ENCODE data around the gene PRKAR1B.

The PRKAR1B gene

DNA sequence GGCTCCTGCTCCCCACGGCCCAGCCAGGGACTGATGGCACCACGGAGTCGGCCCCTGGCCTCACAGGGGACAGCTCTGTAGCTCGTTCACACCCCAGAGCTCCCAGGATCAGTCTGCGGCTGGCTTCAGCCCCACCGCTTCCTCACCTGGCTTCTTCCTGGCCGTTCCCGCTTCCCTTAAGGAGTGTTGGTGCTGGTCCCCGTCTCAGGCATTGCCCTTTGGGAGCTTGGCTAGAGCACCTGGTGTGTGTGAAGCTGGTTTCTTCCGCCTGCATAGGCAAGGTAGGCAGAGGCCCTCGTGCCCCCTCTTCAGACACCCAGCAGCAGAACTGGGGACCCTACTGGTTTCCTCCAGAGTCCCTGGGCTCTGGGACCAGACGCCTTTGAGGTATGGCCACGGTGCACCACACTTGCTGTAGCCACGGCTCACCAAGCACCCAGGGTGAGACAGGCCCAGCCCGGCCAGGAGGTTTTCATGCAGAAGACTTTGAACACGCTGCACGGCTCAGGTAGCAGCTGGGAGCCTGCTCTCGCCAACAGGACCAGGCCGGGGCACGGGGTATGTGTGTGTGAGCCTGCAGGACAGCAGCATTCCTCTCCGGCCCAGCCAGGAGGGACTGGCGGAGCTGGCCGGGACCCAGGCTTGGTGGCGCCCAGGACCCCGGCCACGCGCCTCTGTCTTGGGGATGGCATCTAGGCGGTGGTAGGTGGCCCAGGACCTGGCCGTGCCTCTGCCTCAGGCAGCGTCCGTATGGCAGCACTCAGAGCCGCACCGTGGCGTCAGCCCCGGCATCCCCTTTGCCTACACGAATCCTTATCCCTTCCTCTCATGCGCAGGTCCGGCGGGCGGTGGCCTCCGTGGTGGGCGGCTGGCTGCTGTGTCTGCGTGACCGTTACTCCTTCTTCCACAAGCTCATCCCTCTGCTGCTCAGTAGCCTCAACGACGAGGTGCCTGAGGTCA is 13.2 kb upstream of the PRKAR1B start:
- no peak for DNase-seq

DNA sequence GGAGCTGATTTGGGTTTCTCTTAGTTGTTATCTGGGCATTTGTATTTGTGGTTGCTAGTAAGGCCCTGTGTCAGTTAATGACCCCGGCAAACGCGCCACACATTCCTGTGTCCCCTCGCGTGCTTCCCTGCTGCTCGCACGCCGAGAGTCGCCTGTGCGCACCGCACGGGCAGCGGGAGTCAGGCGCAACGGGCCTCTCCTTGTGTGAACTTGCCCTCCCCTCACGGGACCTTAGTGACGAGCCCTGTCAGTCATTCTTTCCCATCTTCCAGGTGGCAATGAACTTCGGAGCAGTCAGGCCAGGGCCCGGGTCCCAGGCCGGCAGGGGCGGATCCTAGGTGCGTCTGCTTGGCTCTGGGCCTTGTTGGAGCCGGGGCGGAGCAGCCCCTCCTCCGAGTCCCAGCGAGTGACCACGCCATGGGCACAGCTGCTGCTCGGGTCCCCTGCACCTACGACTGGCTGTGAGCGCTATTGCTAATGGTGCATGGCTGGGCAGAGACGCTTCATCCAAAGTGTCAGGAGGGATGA is 12.4 kb upstream of the PRKAR1B start:
- no peak for DNase-seq

DNA sequence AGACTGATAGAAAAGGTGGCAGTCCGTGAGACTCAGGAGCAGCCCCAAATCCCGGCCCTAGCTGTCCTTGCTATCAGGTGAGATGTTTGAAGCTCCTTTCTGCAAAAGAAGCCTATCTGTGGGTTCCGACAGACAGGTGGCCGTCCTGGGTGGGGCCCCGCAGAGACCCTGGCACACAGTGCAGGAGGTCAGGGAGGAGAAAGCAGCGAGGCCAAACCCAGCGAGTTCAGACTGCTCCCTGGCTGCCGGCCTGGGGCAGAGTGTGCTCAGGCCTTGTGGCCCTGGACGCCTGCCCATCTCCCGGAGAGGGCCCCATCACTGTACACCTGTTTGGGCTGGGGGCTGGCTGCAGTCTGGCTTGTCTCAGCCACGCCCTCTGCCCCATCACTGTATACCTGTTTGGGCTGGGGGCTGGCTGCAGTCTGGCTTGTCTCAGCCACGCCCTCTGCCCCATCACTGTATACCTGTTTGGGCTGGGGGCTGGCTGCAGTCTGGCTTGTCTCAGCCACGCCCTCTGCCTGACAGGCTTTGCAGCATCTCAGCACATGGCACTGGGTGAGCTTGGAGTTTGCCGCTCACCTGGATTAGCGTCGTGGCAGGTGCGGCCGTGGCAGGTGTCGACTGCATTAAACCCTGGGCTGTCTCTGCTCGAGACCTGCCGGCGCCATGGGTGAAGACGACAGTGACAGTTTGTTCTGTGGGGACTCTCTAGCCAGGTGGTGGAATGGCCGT is 11.8 kb upstream of the PRKAR1B start:
- no peak for DNase-seq

GRCh38 chr7:738241-738640 is 11.2 kb upstream of the PRKAR1B start:
- DNase-seq = no peak

DNA sequence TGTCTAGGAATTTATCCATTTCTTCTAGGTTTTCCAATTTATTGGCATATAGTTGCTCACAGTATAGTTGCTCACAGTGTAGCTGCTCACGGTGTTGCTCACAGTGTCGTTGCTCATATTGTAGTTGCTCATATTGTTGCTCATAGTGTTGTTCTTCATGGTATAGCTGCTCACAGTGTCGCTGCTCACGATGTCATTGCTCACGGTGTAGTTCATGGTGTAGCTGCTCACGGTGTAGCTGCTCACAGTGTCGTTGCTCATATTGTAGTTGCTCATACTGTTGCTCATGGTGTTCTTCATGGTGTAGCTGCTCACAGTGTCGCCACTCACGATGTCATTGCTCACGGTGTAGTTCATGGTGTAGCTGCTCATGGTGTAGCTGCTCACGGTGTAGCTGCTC is 7.7 kb upstream of the PRKAR1B start:
- DNase-seq = no peak

DNA sequence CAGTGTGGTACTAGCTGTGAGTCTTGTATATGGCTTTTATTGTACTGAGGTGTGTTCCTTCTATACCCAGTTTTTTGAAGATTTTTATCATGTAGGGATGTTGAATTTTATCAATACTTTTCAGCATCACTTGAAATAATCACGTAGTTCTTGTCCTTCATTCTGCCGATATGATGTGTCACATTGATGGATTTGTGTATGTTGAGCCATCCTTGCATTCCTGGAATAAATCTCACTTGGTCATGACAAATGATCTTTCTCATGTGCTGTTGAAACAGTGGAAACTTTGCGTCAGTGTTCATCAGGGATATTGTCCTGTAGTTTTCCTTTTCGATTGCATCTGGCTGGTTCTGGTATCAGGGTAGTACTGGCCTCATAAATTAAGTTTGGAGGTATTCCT is 7.1 kb upstream of the PRKAR1B start:
- no peak for DNase-seq

- no peak for DNase-seq
Measured at GRCh38 chr7:732556-732955, 5.5 kb upstream of the PRKAR1B start.

DNA sequence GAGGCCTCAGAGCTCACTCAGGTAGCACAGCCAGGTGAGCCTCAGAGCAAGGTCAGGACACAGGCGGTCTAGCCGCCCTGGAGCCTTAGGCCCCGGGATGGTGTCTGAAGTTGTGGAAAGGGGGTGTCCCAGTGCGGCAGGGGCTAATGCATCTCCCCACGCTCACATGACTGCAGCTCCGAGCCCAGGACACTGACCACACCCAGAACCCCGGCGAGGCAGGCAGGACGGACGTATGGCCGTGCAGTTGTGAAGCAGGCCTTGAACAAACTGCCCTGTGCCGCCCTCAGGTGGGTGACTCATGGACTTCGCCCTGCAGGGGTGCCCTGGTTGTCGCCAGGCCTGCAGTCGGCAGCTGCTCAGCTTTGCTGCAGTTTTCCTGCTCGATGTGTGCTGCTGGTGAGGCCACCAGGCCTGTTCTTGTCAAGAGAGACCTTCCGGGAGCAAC is 5.0 kb upstream of the PRKAR1B start:
- DNase-seq = peak; percentile 88

GRCh38 chr7:731440-732085 is 4.5 kb upstream of the PRKAR1B start:
- no peak for DNase-seq

GRCh38 chr7:730501-731439 is 3.7 kb upstream of the PRKAR1B start:
- DNase-seq = no peak

GRCh38 chr7:729140-730000 is 2.3 kb upstream of the PRKAR1B start:
- no peak for DNase-seq

- no peak for DNase-seq
Measured at GRCh38 chr7:728602-729001, 1.5 kb upstream of the PRKAR1B start.

DNA sequence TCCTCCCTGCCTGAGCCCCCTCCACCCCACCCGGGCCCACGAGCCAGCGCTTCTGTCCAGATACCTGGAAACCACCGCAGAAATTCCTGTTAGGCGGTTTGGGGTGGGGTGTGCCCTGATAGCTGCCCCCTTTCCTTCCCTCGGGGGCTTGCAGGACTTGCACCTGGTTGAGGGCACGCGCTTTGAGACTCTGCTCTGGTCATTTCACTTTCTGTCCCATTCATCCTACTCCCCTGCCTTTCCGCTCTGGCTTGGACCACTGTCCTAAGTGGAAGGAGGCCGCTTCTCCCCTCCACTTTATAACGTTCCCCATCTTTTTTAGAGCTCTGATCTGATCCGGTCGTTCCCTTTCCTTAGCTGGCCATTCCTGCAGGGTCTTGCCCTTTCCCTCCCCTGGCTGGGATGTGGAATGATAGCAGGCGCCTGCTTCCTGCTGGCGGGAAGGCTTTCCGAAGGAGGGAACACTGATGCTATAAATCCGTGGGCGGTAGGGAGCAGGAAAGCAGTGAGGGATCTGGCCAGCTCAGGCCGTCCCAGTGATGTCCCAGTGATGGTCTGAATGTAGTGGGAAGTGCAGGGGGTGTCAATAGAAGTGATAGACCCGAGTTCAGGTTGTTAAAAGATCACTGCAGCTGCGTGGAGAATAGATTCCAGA is 852 bp upstream of the PRKAR1B start:
- DNase-seq = no peak

- DNase-seq = peak; percentile 38
Measured at GRCh38 chr7:726854-727103, 302 bp downstream of the PRKAR1B start.

- peak; percentile 91 for DNase-seq
Measured at GRCh38 chr7:726084-726853, 812 bp downstream of the PRKAR1B start, which contains the start of gene DNAAF5. DNAAF5 (plus strand) TSS chr7:726699; CDS start chr7:726721, 22 bp downstream.

DNA sequence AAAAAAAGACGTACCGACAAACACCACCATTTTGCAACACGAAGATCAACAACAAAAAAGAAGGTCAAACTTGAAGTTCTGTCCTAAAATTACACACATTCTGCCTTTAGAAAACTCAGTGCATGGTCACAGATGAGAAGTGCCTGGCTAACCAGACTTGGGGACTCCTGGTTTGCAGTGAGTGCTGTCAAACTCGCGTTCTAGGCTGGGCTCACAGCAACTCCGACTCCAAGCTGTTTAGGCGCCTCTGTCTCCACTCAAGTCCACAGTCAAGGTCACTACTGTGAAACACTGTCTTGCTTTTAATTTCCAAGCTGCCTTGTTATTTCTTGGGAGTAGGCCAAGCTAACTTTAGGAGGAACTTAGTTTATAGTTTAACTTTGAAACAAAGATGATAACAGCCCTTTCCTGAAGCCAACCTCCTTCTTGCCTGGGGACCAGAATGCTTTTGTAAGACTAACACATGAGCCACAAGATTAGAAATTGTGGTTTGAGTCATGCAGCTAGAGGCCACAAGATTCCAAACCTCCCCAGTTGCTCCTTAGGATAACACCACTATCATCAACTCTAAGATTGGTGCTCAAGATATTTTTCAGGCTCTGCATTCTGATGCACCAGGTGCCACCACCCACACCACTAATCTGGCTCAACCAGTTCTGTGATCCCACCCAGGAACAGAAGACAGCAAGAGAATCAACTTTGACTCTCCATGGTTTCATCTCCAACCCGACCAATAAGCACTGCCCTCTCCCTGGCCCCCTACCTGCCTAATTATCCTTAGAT is 1.7 kb downstream of the PRKAR1B start:
- DNase-seq = no peak

DNA sequence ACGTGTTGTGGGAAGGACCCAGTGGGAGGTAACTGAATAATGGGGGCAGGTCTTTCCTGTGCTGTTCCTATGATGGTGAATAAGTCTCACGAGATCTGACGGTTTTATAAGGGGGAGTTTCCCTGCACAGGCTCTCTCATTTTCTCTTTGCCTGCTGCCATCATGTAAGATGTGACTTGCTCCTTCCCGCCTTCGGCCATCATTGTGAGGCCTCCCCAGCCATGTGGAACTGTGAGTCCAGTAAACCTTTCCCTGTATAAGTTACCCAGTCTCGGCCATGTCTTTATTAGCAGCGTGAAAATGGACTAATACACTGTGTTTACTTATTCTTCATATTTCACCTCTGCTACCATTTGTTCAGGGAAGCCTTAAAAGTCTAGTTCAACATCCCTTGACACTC is 2.8 kb downstream of the PRKAR1B start:
- DNase-seq = no peak

- no peak for DNase-seq
Measured at GRCh38 chr7:723541-723940, 3.5 kb downstream of the PRKAR1B start.

DNA sequence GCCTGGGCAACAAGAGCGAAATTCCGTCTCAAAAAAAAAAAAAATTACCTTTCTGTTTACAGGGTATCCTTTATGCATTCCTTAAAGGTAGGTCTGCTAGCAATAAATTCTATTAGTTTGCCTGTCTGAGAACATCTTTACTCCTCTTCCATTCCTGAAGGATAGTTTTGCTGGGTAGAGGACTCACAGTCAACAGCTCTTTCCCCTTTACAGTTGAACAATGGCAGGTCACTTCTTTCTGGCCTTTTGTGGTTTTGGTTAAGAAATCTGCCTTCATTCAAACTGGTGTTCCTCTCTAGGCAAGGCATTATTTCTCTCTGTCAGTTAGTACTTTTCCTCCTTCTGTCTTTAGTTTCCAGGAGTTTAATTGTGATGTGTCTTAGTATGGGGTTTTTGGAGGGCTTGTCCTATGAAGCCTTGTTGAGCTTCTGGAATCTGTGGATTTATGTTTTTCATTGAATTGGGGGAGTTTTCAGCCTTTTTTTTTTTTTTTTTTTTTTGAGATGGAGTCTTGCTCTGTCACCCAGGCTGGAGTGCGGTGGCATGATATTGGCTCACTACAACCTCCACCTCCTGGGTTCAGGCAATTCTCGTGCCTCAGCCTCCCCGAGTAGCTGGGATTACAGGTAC is 5.3 kb downstream of the PRKAR1B start:
- no peak for DNase-seq
